GM10266 (cell line): ENCODE data around the gene KCTD3.

Experiments used
- DNase-seq: peaks from one replicate; pipeline ENCODE4 v3.0.0; 2012; ENCODE audit errors: extremely low spot score
- CTCF ChIP-seq: IDR thresholded peaks from 2 replicates; pipeline ENCODE4 v1.5.1; 2012; ENCODE audit warnings: mild to moderate bottlenecking, low read depth; ENCODE audit not compliant: control insufficient read depth, insufficient read depth; ENCODE audit errors: missing control alignments

Gene KCTD3

DNA sequence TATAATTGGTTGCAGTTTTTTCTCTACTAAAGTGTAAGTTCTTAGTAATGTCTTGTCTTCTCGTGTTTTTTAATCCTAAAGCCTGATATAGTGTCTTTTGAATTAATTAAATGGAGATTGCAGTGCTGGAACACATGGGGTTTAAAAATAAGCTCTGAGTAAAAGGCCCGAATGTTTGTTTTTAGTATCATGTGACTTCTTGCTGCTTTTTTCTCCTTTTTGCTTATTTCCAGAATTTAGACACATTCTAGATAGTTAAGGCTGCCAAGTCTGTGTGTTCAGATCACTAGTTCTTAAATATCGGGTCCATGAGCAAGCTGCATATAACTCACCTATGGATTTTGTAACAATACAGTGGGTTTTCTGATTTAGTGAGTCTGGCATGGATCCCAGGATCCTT is 27.5 kb downstream of the KCTD3 start:
- DNase-seq: no peak
- TF ChIP-seq CTCF: no peak

DNA sequence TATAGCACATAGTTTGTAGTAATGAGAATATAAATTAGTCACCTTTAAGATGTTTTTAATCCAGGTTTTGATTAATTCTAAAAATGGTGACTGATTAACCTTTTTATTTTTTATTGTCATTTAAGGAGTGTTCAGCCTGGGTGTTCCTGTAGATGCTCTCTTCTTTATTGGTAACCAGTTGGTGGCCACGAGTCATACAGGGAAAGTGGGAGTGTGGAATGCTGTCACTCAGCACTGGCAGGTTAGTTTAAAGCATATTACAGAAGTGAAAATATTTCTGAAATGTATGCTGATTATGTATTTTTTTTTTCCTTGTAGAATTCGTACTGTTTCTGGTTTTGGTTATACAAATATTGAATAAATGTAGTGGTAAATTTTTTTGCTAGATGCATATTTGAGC is 28.1 kb downstream of the KCTD3 start:
- no peak for TF ChIP-seq CTCF
- DNase-seq: no peak

DNA sequence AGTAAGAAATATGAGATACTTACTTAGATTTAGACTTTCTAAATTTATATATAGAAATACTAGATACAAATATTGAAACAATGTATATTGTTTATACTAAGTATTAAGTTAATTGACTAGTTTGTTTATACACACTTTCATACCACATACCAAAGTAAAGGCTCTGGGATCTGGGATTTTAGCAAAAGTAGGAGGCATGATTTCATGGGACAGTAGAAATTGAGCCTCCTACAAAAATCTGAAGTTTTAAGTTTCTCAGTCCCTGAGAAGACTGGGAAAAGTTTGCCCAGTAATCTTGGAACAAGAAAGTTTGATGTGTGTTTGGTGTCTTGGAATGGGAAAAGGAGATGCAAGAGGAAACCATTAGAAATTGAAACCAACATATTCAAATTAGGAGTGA is 30.9 kb downstream of the KCTD3 start:
- no peak for DNase-seq
- no peak for TF ChIP-seq CTCF

- DNase-seq: no peak
- TF ChIP-seq CTCF: no peak
Measured at GRCh38 chr1:215599418-215600074, 32.4 kb downstream of the KCTD3 start.

GRCh38 chr1:215600258-215600792 is 33.2 kb downstream of the KCTD3 start:
- TF ChIP-seq CTCF: no peak
- peak; percentile 5 for DNase-seq

- TF ChIP-seq CTCF: no peak
- DNase-seq: no peak
Measured at GRCh38 chr1:215600867-215601266, 33.8 kb downstream of the KCTD3 start.

DNA sequence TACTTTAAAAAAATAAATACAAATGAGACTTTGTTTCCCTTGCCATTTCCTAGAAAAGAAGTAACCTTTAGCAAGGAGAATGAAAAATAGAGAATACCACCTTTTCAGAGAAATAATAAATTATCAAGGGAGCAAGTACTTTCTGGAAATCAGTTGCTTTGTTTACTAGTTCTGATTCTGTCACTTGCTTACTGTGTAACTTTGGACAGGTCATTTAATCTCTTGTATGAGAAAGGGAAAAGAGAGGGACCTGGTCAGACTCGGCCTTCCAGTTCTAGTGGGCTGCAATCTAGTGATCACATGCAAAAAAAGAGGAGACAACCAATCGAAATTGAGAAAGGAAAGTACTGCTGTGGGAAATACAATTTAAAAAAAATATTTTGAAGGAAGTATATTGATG is 34.2 kb downstream of the KCTD3 start:
- DNase-seq: no peak
- TF ChIP-seq CTCF: no peak
